GM23338 (cell line): Measurements from ENCODE around the gene SLCO3A1. TPM values are rescaled to one million over a fixed set of nuclear protein-coding genes. Genes with fewer than 3 reads are reported as not detected.

Experiments used
- ATAC-seq: fragments of 200-7000 bp; cut with Tn5 transposase; 3 replicates; pipeline ENCODE4 v1.9.1; 2020
- DNase-seq: peaks from one replicate; pipeline ENCODE4 v3.0.0-alpha.2; 2015; ENCODE audit warnings: low spot score
- H2AFZ ChIP-seq: fragments of 200-600 bp; sonication (generic); 2 replicates; pipeline ENCODE4 v1.8.0; 2016; ENCODE audit warnings: antibody characterized with exemption, mild to moderate bottlenecking, moderate library complexity
- H3F3A ChIP-seq: fragments of 200-600 bp; sonication (generic); replicated peaks from 2 replicates; pipeline ENCODE4 v1.8.0; 2017; ENCODE audit warnings: antibody characterized with exemption, mixed run types, low read depth
- H3K27ac ChIP-seq: fragments of 200-600 bp; sonication (generic); 2 replicates; pipeline ENCODE4 v1.6.1; 2016; ENCODE audit warnings: low read depth
- H3K27me3 ChIP-seq: fragments of 200-600 bp; sonication (generic); 2 replicates; pipeline ENCODE4 v1.8.0; 2016; ENCODE audit warnings: mild to moderate bottlenecking, mixed run types, moderate library complexity; ENCODE audit not compliant: insufficient read depth
- H3K36me3 ChIP-seq: fragments of 200-600 bp; sonication (generic); 2 replicates; pipeline ENCODE4 v1.8.0; 2016; ENCODE audit warnings: mild to moderate bottlenecking; ENCODE audit not compliant: insufficient read depth
- H3K4me1 ChIP-seq: fragments of 200-600 bp; sonication (generic); 2 replicates; pipeline ENCODE4 v1.8.0; 2016; ENCODE audit warnings: mild to moderate bottlenecking, moderate library complexity; ENCODE audit not compliant: insufficient read depth
- H3K4me2 ChIP-seq: fragments of 200-600 bp; sonication (generic); 2 replicates; pipeline ENCODE4 v1.7.1; 2017; ENCODE audit warnings: mixed run types
- H3K4me3 ChIP-seq: fragments of 200-600 bp; sonication (generic); 2 replicates; pipeline ENCODE4 v1.6.1; 2016; ENCODE audit warnings: mixed run types
- H3K79me2 ChIP-seq: fragments of 200-600 bp; sonication (generic); replicated peaks from 2 replicates; pipeline ENCODE4 v1.8.0; 2017; ENCODE audit warnings: mild to moderate bottlenecking; ENCODE audit not compliant: insufficient read depth
- H3K9me2 ChIP-seq: fragments of 200-600 bp; sonication (generic); 2 replicates; pipeline ENCODE4 v1.8.0; 2017; ENCODE audit not compliant: insufficient read depth
- H4K20me1 ChIP-seq: fragments of 200-600 bp; sonication (generic); replicated peaks from 2 replicates; pipeline ENCODE4 v1.8.0; 2017; ENCODE audit warnings: mild to moderate bottlenecking; ENCODE audit not compliant: insufficient read depth
- H3K27ac Mint-ChIP-seq: 2 replicates; pipeline ENCODE4 v1.8.0; 2020; ENCODE audit warnings: inconsistent platforms, mild to moderate bottlenecking, moderate library complexity, mixed read lengths
- H3K27me3 Mint-ChIP-seq: 3 replicates; pipeline ENCODE4 v1.8.0; 2022; ENCODE audit warnings: low read depth, mild to moderate bottlenecking, moderate library complexity, mixed read lengths, inconsistent platforms; ENCODE audit not compliant: insufficient read depth, poor library complexity
- H3K36me3 Mint-ChIP-seq: 3 replicates; pipeline ENCODE4 v1.8.0; 2021; ENCODE audit warnings: low read depth, mild to moderate bottlenecking, inconsistent platforms, moderate library complexity, mixed read lengths
- H3K4me1 Mint-ChIP-seq: 3 replicates; pipeline ENCODE4 v1.8.0; 2020; ENCODE audit warnings: mild to moderate bottlenecking, inconsistent platforms, mixed read lengths
- H3K4me3 Mint-ChIP-seq: 3 replicates; pipeline ENCODE4 v1.8.0; 2021; ENCODE audit warnings: moderate library complexity, mild to moderate bottlenecking, inconsistent platforms, mixed read lengths
- H3K9me3 Mint-ChIP-seq: 3 replicates; pipeline ENCODE4 v1.8.0; 2020; ENCODE audit warnings: moderate library complexity, mild to moderate bottlenecking, inconsistent platforms, mixed read lengths
- EZH2 ChIP-seq: fragments of 200-600 bp; sonication (generic); IDR thresholded peaks from one replicate; pipeline ENCODE4 v1.8.0; 2017; ENCODE audit warnings: antibody characterized with exemption, mild to moderate bottlenecking, low read depth; ENCODE audit not compliant: unreplicated experiment
- JUNB ChIP-seq: IDR thresholded peaks from one replicate; pipeline ENCODE4 v1.6.1; 2016; ENCODE audit warnings: antibody characterized with exemption; ENCODE audit not compliant: unreplicated experiment
- NANOG ChIP-seq: IDR thresholded peaks from 2 replicates; pipeline ENCODE4 v1.6.1; 2016; ENCODE audit warnings: antibody characterized with exemption, borderline replicate concordance
- POLR2AphosphoS5 ChIP-seq: IDR thresholded peaks from 2 replicates; pipeline ENCODE4 v1.6.1; 2016; ENCODE audit warnings: antibody characterized with exemption, low read depth
- REST ChIP-seq: IDR thresholded peaks from one replicate; pipeline ENCODE4 v1.6.1; 2018; ENCODE audit warnings: antibody characterized with exemption; ENCODE audit not compliant: unreplicated experiment
- ZNF114 ChIP-seq: fragments of 250-450 bp; sonication (Bioruptor Pico); IDR thresholded peaks from 2 replicates; pipeline ENCODE4 v1.5.0; 2020; ENCODE audit warnings: mild to moderate bottlenecking, moderate library complexity
- ZNF331 ChIP-seq: fragments of 250-450 bp; sonication (Bioruptor Pico); IDR thresholded peaks from 2 replicates; pipeline ENCODE4 v1.5.0; 2020; ENCODE audit warnings: low read depth, mild to moderate bottlenecking, moderate library complexity
- polyA plus RNA-seq: library from polyadenylated mRNA; unstranded; fragments of >200 nt; fragmentation: Nextera tagmentation; extraction: Ambion mirVana; gene quantifications from 2 replicates; pipeline ENCODE4 v1.2.1, GENCODE V29; 2016
- total RNA-seq: library from RNA; depleted of rRNA; stranded (reverse); fragments of >200 nt; shearing (Covaris generic); gene quantifications from 2 replicates; pipeline ENCODE4 v1.2.3, GENCODE V29; 2014
- TF ChIP-seq, protein P1 (sequence below), 2 experiments: fragments of 200-600 bp in 1 of 2; sonication (generic) in 1 of 2; conservative IDR thresholded peaks; 2 replicates each; pipeline versions ENCODE4 v1.5.1 to v1.6.1; 2016 to 2017; ENCODE audit warnings: antibody characterized with exemption in 2 of 2, low read depth in 2 of 2, mild to moderate bottlenecking in 2 of 2, moderate library complexity in 1 of 2

Gene SLCO3A1
- total and polyA plus RNA-seq, 2 experiments from 2014 or later: 7.3 to 9.4 TPM

- no peaks in the 10 kb centered on the region for H3F3A ChIP-seq
- no peaks in the 10 kb centered on the region for H4K20me1 ChIP-seq
- H2AFZ ChIP-seq: no peak overlapping the region
- no peak overlapping the region for H3K27ac Mint-ChIP-seq
- H3K79me2 ChIP-seq: peaks cover 11% of the 10 kb centered on the region
- no peak overlapping the region for H3K27ac ChIP-seq
- no peak overlapping the region for H3K4me2 ChIP-seq
- peaks cover 12% of the 10 kb centered on the region for H3K9me3 Mint-ChIP-seq
- H3K4me1 Mint-ChIP-seq: peaks cover 6% of the 10 kb centered on the region
- TF ChIP-seq, protein P1, sequence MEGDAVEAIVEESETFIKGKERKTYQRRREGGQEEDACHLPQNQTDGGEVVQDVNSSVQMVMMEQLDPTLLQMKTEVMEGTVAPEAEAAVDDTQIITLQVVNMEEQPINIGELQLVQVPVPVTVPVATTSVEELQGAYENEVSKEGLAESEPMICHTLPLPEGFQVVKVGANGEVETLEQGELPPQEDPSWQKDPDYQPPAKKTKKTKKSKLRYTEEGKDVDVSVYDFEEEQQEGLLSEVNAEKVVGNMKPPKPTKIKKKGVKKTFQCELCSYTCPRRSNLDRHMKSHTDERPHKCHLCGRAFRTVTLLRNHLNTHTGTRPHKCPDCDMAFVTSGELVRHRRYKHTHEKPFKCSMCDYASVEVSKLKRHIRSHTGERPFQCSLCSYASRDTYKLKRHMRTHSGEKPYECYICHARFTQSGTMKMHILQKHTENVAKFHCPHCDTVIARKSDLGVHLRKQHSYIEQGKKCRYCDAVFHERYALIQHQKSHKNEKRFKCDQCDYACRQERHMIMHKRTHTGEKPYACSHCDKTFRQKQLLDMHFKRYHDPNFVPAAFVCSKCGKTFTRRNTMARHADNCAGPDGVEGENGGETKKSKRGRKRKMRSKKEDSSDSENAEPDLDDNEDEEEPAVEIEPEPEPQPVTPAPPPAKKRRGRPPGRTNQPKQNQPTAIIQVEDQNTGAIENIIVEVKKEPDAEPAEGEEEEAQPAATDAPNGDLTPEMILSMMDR (conservative IDR thresholded peaks at IDR 0.05; ENCODE audit: low read depth in 2 of 2): peak in 1 of 2 experiments; percentile 17; a peak in 1 of 4 replicates
- TF ChIP-seq REST (no peak), EZH2 (no peak), ZNF331 (CRISPR knock-in tag) (no peak), POLR2AphosphoS5 (no peak)
- no peaks in the 10 kb centered on the region for H3K27me3 ChIP-seq
- DNase-seq (peak; percentile 26), ATAC-seq (peak; percentile 73)
- H3K4me1 ChIP-seq: no peaks in the 10 kb centered on the region
- peaks cover 8% of the 10 kb centered on the region; the same call in 2 of the 3 replicates for H3K36me3 Mint-ChIP-seq
- no peaks in the 10 kb centered on the region for H3K9me2 ChIP-seq
- peaks cover 2% of the 10 kb centered on the region for H3K27me3 Mint-ChIP-seq
- no peak overlapping the region for H3K4me3 ChIP-seq
- H3K36me3 ChIP-seq: no peaks in the 10 kb centered on the region; the same call in 1 of the 2 replicates
- H3K4me3 Mint-ChIP-seq: no peak overlapping the region
These were observed 121.9 kb downstream of the SLCO3A1 start for GRCh38 chr15:91975241-91975978.

DNA sequence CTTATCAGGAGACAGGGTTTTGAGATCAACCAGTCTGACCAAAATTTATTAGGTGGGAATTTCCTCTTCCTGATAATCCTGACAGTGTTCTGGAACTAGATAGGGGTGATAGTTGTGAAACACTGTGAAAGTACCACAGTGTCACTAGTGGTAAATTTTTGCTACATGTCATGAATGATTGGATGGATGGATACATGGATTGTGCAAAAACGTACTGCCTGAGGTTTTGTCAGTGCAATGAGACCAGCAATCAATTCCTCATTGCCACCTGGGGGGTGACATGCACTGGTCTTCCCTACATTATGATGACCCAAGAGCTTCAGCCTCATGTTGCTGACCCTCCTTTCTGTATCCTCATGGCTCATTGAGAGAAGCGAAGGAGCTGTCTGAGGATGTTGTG, 123.5 kb downstream of the SLCO3A1 start:
- ATAC-seq (no peak), DNase-seq (no peak)
- Histone ChIP-seq H2AFZ (no peak overlapping the region), H3K4me1 (no peaks in the 10 kb centered on the region), H3K36me3 (no peaks in the 10 kb centered on the region; the same call in 1 of the 2 replicates), H3K4me2 (no peak overlapping the region), H4K20me1 (no peaks in the 10 kb centered on the region), H3K27me3 (no peaks in the 10 kb centered on the region), H3K4me3 (no peak overlapping the region), H3F3A (no peaks in the 10 kb centered on the region), H3K9me2 (no peaks in the 10 kb centered on the region), H3K79me2 (peaks cover 9% of the 10 kb centered on the region), H3K27ac (no peak overlapping the region)
- peaks cover 2% of the 10 kb centered on the region for H3K27me3 Mint-ChIP-seq
- no peak for TF ChIP-seq REST
- TF ChIP-seq POLR2AphosphoS5: no peak
- TF ChIP-seq ZNF114 (CRISPR knock-in tag): no peak
- TF ChIP-seq NANOG: no peak
- no peak for TF ChIP-seq JUNB
- TF ChIP-seq EZH2: no peak
- no peak overlapping the region for H3K27ac Mint-ChIP-seq
- no peak overlapping the region for H3K4me3 Mint-ChIP-seq
- peaks cover 8% of the 10 kb centered on the region; the same call in 2 of the 3 replicates for H3K36me3 Mint-ChIP-seq
- H3K9me3 Mint-ChIP-seq: peaks cover 12% of the 10 kb centered on the region
- peaks cover 6% of the 10 kb centered on the region for H3K4me1 Mint-ChIP-seq
